Hepatocyte (in vitro differentiated cells): ENCODE measurements around the gene YJEFN3. TPM values are rescaled to one million over a fixed set of nuclear protein-coding genes. Genes with fewer than 3 reads are reported as not detected.

ENCODE experiments used
- DNase-seq: peaks from one replicate; pipeline ENCODE4 v3.0.0-alpha.2; 2016; ENCODE audit warnings: low spot score
- H2AFZ ChIP-seq: fragments of 200-600 bp; sonication (generic); 2 replicates; pipeline ENCODE4 v1.6.0; 2016; ENCODE audit warnings: antibody characterized with exemption, mild to moderate bottlenecking
- H3K27ac ChIP-seq: fragments of 200-600 bp; sonication (generic); 2 replicates; pipeline ENCODE4 v1.5.1; 2016; ENCODE audit warnings: mild to moderate bottlenecking
- H3K27me3 ChIP-seq: fragments of 200-600 bp; sonication (generic); 2 replicates; pipeline ENCODE4 v1.6.1; 2016
- H3K36me3 ChIP-seq: fragments of 200-600 bp; sonication (generic); replicated peaks from 2 replicates; pipeline ENCODE4 v1.5.1; 2016; ENCODE audit warnings: low read depth; ENCODE audit not compliant: insufficient read depth
- H3K4me1 ChIP-seq: fragments of 200-600 bp; sonication (generic); 2 replicates; pipeline ENCODE4 v1.5.1; 2016; ENCODE audit warnings: mild to moderate bottlenecking, moderate library complexity; ENCODE audit not compliant: insufficient read depth
- H3K4me2 ChIP-seq: fragments of 200-600 bp; sonication (generic); 2 replicates; pipeline ENCODE4 v1.6.0; 2016
- H3K4me3 ChIP-seq: fragments of 200-600 bp; sonication (generic); 2 replicates; pipeline ENCODE4 v1.5.1; 2016; ENCODE audit warnings: mild to moderate bottlenecking
- H3K79me2 ChIP-seq: fragments of 200-600 bp; sonication (generic); 2 replicates; pipeline ENCODE4 v1.6.0; 2017; ENCODE audit warnings: mild to moderate bottlenecking
- H3K9me2 ChIP-seq: fragments of 200-600 bp; sonication (generic); replicated peaks from 2 replicates; pipeline ENCODE4 v1.6.0; 2017; ENCODE audit warnings: mild to moderate bottlenecking; ENCODE audit not compliant: insufficient read depth
- H3K9me3 ChIP-seq: fragments of 200-600 bp; sonication (generic); 2 replicates; pipeline ENCODE4 v1.5.1; 2016; ENCODE audit warnings: low read depth, mild to moderate bottlenecking
- H4K20me1 ChIP-seq: fragments of 200-600 bp; sonication (generic); 2 replicates; pipeline ENCODE4 v1.6.0; 2016; ENCODE audit warnings: mild to moderate bottlenecking; ENCODE audit not compliant: insufficient read depth, poor library complexity, severe bottlenecking
- CTCF ChIP-seq: fragments of 200-600 bp; sonication (generic); IDR thresholded peaks from 2 replicates; pipeline ENCODE4 v1.5.1; 2016; ENCODE audit warnings: antibody characterized with exemption, mild to moderate bottlenecking; ENCODE audit not compliant: poor library complexity
- EZH2 ChIP-seq: fragments of 200-600 bp; sonication (generic); IDR thresholded peaks from 2 replicates; pipeline ENCODE4 v1.6.1; 2016; ENCODE audit warnings: antibody characterized with exemption, mild to moderate bottlenecking, borderline replicate concordance
- EZH2phosphoT487 ChIP-seq: fragments of 200-600 bp; sonication (generic); IDR thresholded peaks from one replicate; pipeline ENCODE4 v1.6.1; 2018; ENCODE audit warnings: antibody characterized with exemption, mild to moderate bottlenecking, low read depth, moderate library complexity; ENCODE audit not compliant: unreplicated experiment, severe bottlenecking
- WGBS: methylation state at CpG from one replicate; pipeline ENCODE4 v1.1.6; 2016; ENCODE audit warnings: low lambda C conversion rate; ENCODE audit errors: missing lambda C conversion rate; 5-methylcytosine and 5-hydroxymethylcytosine counted together
- polyA plus RNA-seq: library from polyadenylated mRNA; unstranded; fragments of >200 nt; fragmentation: Nextera tagmentation; extraction: Ambion mirVana; gene quantifications from 2 replicates; pipeline ENCODE4 v1.2.1, GENCODE V29; 2016
- total RNA-seq: library from RNA; depleted of rRNA; stranded (reverse); fragments of >200 nt; gene quantifications from 2 replicates; pipeline ENCODE4 v1.2.3, GENCODE V29; 2014

Gene YJEFN3
- total and polyA plus RNA-seq, 2 experiments from 2014 or later = 3.0 to 12.5 TPM

GRCh38 chr19:19550485-19550929 lies 21.8 kb downstream of the YJEFN3 start:
- H2AFZ ChIP-seq = no peak overlapping the region
- peak; percentile 57 for DNase-seq
- WGBS = 48% methylated on average over 8 of the region's 8 CpGs
- H3K4me1 ChIP-seq = peaks cover 7% of the 10 kb centered on the region
- H3K27me3 ChIP-seq = no peaks in the 10 kb centered on the region
- H3K4me3 ChIP-seq = no peak overlapping the region
- no peaks in the 10 kb centered on the region for H4K20me1 ChIP-seq
- no peak overlapping the region for H3K4me2 ChIP-seq
- H3K79me2 ChIP-seq = no peaks in the 10 kb centered on the region
- no peaks in the 10 kb centered on the region for H3K36me3 ChIP-seq
- no peaks in the 10 kb centered on the region for H3K9me3 ChIP-seq
- TF ChIP-seq EZH2 (no peak), EZH2phosphoT487 (no peak), CTCF (no peak)
- peak overlapping the region; percentile 60 for H3K27ac ChIP-seq
- H3K9me2 ChIP-seq = no peaks in the 10 kb centered on the region

- Histone ChIP-seq H4K20me1 (no peaks in the 10 kb centered on the region), H3K9me3 (no peaks in the 10 kb centered on the region), H3K4me2 (no peak overlapping the region), H2AFZ (no peak overlapping the region), H3K36me3 (no peaks in the 10 kb centered on the region), H3K4me1 (peaks cover 7% of the 10 kb centered on the region), H3K79me2 (no peaks in the 10 kb centered on the region), H3K27ac (peak overlapping the region; percentile 60), H3K4me3 (no peak overlapping the region), H3K27me3 (no peaks in the 10 kb centered on the region), H3K9me2 (no peaks in the 10 kb centered on the region)
- TF ChIP-seq CTCF (no peak), EZH2phosphoT487 (no peak), EZH2 (no peak)
- DNase-seq = no peak
- WGBS = 74% methylated on average over 10 of the region's 10 CpGs
Observed at GRCh38 chr19:19550972-19551852, 22.5 kb downstream of the YJEFN3 start.

- Histone ChIP-seq H4K20me1 (no peaks in the 10 kb centered on the region), H3K4me3 (no peak overlapping the region), H3K4me2 (no peak overlapping the region), H3K9me2 (no peaks in the 10 kb centered on the region), H3K9me3 (no peaks in the 10 kb centered on the region), H2AFZ (no peak overlapping the region), H3K27ac (no peak overlapping the region), H3K36me3 (no peaks in the 10 kb centered on the region), H3K27me3 (no peaks in the 10 kb centered on the region), H3K4me1 (peaks cover 7% of the 10 kb centered on the region), H3K79me2 (no peaks in the 10 kb centered on the region)
- TF ChIP-seq CTCF = no peak
- TF ChIP-seq EZH2phosphoT487 = no peak
- no peak for TF ChIP-seq EZH2
- DNase-seq = no peak
- WGBS = 80% methylated on average over 14 of the region's 14 CpGs
Observed at GRCh38 chr19:19551853-19552192, 23.1 kb downstream of the YJEFN3 start.
